ENCODE results near the gene CDSN.
"Not testable (repeated sequence)": the region's sequence is repeated elsewhere in the genome, so short reads cannot be mapped to it uniquely, and the experiment has no call there.

CDSN gene

DNA sequence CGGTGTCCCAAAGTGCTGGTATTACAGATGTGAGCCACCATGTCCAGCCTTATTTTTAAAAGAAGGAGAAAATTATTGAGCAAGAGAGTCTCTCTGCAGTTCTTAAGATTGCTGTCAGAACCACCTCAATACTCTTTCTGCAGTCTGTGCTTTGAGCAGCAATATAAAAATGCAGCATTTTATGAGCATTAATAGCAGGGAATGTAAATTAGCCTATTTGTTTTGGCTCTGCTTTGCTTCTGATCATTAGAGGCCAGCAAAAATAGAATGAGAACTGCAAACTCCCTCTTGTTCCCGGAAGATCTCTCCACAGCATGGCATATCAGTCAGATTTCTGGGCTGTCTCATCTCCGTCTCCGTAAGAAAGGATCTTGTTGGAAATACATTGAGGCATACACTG lies 43.6 kb downstream of the CDSN start:
- Histone ChIP-seq H3K9me3 (ENCODE audit: insufficient read depth, low read depth, low read length) (no peaks in the 10 kb centered on the region), H3K4me3 (ENCODE audit: low read length) (no peak overlapping the region), H3K9ac (ENCODE audit: low read depth, low read length) (no peak overlapping the region), H3K27ac (ENCODE audit: low read length) (no peak overlapping the region), H3K4me1 (ENCODE audit: insufficient read depth, low read length) (peaks cover 9% of the 10 kb centered on the region; the same call in 1 of the 2 replicates), H3K27me3 (ENCODE audit: insufficient read depth, low read length) (no peaks in the 10 kb centered on the region), H3K36me3 (ENCODE audit: insufficient read depth, low read depth, low read length) (no peaks in the 10 kb centered on the region)

DNA sequence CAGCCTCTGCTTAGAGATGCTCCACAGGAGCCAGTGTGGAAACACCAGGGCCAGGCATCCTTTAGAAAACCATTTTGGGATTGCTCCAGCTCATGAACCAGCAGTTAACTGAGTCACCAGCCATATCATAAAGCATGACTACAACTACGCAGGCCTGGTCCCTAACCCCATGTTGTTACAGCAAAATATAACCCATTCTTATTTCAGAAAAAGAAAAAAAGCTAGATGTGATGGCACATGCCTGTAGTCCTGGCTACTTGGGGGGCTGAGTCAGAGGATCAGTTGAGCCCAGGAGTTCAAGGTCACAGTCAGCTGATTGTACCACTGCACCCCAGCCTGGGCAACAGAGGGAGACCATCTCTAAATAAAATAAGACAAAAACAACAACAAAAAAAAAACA lies 44.7 kb downstream of the CDSN start:
- Histone ChIP-seq H3K4me3 (ENCODE audit: low read length) (no peak overlapping the region), H3K9me3 (ENCODE audit: insufficient read depth, low read depth, low read length) (no peaks in the 10 kb centered on the region), H3K36me3 (ENCODE audit: insufficient read depth, low read depth, low read length) (no peaks in the 10 kb centered on the region), H3K27ac (ENCODE audit: low read length) (no peak overlapping the region), H3K27me3 (ENCODE audit: insufficient read depth, low read length) (no peaks in the 10 kb centered on the region), H3K4me1 (ENCODE audit: insufficient read depth, low read length) (peaks cover 14% of the 10 kb centered on the region; the same call in 1 of the 2 replicates), H3K9ac (ENCODE audit: low read depth, low read length) (no peak overlapping the region)

DNA sequence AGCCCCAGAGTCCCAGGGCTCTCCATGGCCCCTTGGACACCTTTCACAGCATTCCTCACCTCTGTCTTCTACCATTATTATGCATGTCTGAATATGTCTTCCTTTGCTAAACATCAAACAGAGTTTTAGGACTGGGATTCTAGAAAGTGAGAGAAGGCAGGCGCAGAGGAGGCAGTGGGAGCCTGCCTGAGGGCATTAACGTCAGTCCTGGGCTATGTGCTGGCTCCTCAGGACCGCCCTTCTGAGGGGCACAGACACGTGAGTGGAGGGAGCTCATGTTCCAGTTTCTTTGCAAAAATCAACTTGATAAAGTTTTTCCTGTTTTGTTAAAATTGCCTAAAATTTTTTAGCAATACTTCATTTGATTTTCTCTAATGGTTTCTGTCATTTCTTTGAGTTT lies 45.8 kb downstream of the CDSN start:
- Histone ChIP-seq H3K4me3 (ENCODE audit: low read length) (no peak overlapping the region), H3K4me1 (ENCODE audit: insufficient read depth, low read length) (peaks cover 14% of the 10 kb centered on the region; the same call in 1 of the 2 replicates), H3K27ac (ENCODE audit: low read length) (no peak overlapping the region), H3K27me3 (ENCODE audit: insufficient read depth, low read length) (no peaks in the 10 kb centered on the region), H3K36me3 (ENCODE audit: insufficient read depth, low read depth, low read length) (no peaks in the 10 kb centered on the region), H3K9me3 (ENCODE audit: insufficient read depth, low read depth, low read length) (no peaks in the 10 kb centered on the region), H3K9ac (ENCODE audit: low read depth, low read length) (no peak overlapping the region)

DNA sequence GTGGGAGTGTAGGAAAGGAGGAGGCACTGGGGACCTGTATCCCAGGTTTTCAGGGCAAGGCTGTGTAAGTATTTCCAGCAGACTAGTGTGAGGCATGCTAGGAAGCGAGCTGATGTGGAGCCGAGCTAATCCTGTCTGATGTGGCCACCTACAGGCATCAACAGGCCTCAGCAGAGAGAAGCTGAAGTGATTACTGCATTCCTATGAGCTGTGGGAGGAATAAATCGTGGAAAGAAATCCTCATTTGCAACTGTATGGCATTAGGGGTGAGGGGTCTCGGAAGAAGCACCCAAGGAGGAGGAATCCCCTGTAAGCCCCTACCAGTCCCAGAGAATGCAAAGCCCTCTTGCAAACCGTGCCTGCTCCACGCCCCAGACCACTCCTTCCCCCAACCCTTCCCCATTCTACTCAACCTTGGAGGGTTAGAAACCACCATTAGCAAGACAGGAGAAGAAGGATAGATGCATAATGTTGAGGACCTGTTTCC lies 49.5 kb downstream of the CDSN start:
- Histone ChIP-seq H3K9me3 (ENCODE audit: insufficient read depth, low read depth, low read length) (no peaks in the 10 kb centered on the region), H3K27ac (ENCODE audit: low read length) (peak overlapping the region; percentile 25), H3K27me3 (ENCODE audit: insufficient read depth, low read length) (no peaks in the 10 kb centered on the region), H3K9ac (ENCODE audit: low read depth, low read length) (peak overlapping the region; percentile 51; the same call in 1 of the 2 replicates), H3K4me3 (ENCODE audit: low read length) (peak overlapping the region; percentile 26), H3K4me1 (ENCODE audit: insufficient read depth, low read length) (peaks cover 12% of the 10 kb centered on the region; the same call in 1 of the 2 replicates), H3K36me3 (ENCODE audit: insufficient read depth, low read depth, low read length) (no peaks in the 10 kb centered on the region)

DNA sequence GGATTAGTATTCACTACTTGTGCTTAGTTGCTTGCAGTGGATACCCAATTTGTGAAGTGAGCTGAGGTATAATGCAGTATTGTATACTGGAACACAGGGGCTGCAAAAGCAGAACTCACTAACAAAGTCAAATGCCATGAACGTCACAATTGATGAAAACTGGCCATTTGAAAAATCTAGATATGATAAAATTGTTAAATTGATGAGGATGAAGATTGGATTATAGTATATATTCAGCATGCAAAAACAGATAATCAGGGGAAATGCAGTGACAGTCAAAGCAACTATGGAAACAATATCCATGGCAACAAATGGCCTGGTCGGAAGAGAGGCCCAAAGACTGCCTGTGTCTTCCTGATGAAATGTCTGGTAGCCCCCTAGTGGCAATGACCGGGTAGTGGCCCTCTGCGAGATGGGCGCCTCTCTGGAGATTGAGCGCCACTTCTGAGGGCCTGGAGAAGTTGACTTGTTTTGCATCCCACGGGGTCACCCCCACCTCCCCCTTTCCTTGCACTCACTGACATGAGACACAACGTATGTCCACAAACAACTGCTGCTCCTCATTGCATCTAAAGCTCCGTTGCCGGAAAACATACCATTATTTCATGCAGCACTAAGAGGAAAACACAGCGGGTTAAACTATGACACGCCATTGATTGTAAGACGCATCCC lies 51.4 kb downstream of the CDSN start:
- no peaks in the 10 kb centered on the region for H3K9me3 ChIP-seq (ENCODE audit: insufficient read depth, low read depth, low read length)
- H3K4me1 ChIP-seq (ENCODE audit: insufficient read depth, low read length) = peaks cover 12% of the 10 kb centered on the region; the same call in 1 of the 2 replicates
- no peak overlapping the region for H3K9ac ChIP-seq (ENCODE audit: low read depth, low read length)
- no peak overlapping the region for H3K4me3 ChIP-seq (ENCODE audit: low read length)
- H3K27me3 ChIP-seq (ENCODE audit: insufficient read depth, low read length) = no peaks in the 10 kb centered on the region
- H3K36me3 ChIP-seq (ENCODE audit: insufficient read depth, low read depth, low read length) = no peaks in the 10 kb centered on the region
- no peak overlapping the region for H3K27ac ChIP-seq (ENCODE audit: low read length)

DNA sequence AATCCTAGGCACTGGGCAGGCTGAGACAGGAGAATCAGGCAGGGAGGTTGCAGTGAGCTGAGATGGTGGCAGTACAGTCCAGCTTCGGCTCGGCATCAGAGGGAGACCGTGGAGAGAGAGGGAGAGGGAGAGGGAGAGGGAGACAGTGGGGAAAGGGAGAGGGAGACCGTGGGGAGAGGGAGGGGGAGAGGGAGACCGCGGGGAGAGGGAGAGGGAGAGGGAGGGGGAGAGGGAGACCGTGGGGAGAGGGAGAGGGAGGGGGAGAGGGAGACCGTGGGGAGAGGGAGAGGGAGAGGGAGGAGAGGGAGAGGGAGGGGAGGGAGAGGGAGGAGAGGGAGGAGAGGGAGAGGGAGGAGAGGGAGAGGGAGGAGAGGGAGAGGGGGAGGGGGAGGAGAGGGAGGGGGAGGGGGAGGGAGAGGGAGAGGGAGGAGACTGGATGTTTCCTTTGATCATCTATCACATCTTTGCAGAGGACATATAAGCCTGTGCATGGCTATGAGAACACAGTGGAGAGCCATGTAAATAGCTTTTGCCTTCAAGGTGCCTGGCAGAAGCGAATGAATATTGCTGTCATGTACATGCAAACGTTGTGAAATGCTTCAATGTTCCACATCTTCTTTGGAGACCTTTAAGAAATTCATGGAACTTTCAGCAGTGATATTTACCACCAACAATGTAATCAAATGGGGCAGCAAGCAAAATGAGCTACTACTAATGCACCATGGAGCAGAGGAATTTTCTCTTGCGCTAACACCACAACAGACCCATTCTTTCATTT lies 52.2 kb downstream of the CDSN start:
- H3K27me3 ChIP-seq (ENCODE audit: insufficient read depth, low read length); H3K36me3 ChIP-seq (ENCODE audit: insufficient read depth, low read depth, low read length); H3K4me3 ChIP-seq (ENCODE audit: low read length); H3K27ac ChIP-seq (ENCODE audit: low read length); H3K9me3 ChIP-seq (ENCODE audit: insufficient read depth, low read depth, low read length); H3K9ac ChIP-seq (ENCODE audit: low read depth, low read length): not testable (repeated sequence)
- H3K4me1 ChIP-seq (ENCODE audit: insufficient read depth, low read length) = peaks cover 12% of the 10 kb centered on the region; the same call in 1 of the 2 replicates

DNA sequence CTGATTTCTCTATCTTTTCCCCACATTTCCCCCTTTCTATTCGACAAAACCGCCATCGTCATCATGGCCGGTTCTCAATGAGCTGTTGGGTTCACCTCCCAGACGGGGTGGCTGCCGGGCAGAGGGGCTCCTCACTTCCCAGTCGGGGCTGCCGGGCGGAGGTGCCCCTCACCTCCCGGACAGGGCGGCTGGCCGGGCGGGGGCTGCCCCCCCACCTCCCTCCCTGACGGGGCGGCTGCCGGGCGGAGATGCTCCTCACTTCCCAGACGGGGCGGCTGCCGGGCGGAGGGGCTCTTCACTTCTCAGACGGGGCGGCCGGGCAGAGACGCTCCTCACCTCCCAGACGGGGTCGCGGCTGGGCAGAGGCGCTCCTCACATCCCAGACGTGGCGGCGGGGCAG lies 53.2 kb downstream of the CDSN start:
- H3K4me3 ChIP-seq (ENCODE audit: low read length); H3K27me3 ChIP-seq (ENCODE audit: insufficient read depth, low read length); H3K27ac ChIP-seq (ENCODE audit: low read length); H3K4me1 ChIP-seq (ENCODE audit: insufficient read depth, low read length); H3K36me3 ChIP-seq (ENCODE audit: insufficient read depth, low read depth, low read length); H3K9ac ChIP-seq (ENCODE audit: low read depth, low read length); H3K9me3 ChIP-seq (ENCODE audit: insufficient read depth, low read depth, low read length): not testable (repeated sequence)

DNA sequence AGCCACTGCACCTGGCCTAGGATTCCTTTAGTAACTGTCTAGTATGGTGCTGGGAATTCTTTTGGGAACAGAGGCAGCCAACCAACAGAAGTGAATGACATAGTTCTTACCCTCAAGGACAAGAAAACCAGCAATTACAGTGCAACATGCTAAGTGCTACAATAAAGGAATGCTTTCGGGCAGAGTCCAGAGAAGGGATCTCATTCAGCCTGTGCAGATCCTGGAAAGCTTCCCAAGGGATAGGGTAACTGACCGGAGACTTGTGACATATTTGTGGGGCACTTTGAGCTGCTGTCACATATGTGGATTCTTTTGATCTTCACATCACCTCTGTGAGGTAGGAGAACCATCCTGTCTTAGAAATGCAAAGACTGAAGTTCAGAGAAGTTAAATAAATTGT lies 54.7 kb downstream of the CDSN start:
- H3K9me3 ChIP-seq (ENCODE audit: insufficient read depth, low read depth, low read length) = no peaks in the 10 kb centered on the region
- H3K27me3 ChIP-seq (ENCODE audit: insufficient read depth, low read length) = no peaks in the 10 kb centered on the region
- no peak overlapping the region for H3K9ac ChIP-seq (ENCODE audit: low read depth, low read length)
- no peak overlapping the region for H3K27ac ChIP-seq (ENCODE audit: low read length)
- no peaks in the 10 kb centered on the region for H3K36me3 ChIP-seq (ENCODE audit: insufficient read depth, low read depth, low read length)
- H3K4me3 ChIP-seq (ENCODE audit: low read length) = no peak overlapping the region
- H3K4me1 ChIP-seq (ENCODE audit: insufficient read depth, low read length) = peaks cover 3% of the 10 kb centered on the region; the same call in 1 of the 2 replicates
